GM18519 (cell line): ENCODE measurements around the gene EPHB2.
"Not testable (repeated sequence)": the region's sequence is repeated elsewhere in the genome, so short reads cannot be mapped to it uniquely, and the experiment has no call there.

Source experiments
- ATAC-seq: cut with Tn5 transposase; IDR thresholded peaks from one replicate; pipeline ENCODE4 v1.9.1; 2021; ENCODE audit warnings: mild to moderate bottlenecking, moderate library complexity; ENCODE audit not compliant: unreplicated experiment, low FRiP score

EPHB2 gene

DNA sequence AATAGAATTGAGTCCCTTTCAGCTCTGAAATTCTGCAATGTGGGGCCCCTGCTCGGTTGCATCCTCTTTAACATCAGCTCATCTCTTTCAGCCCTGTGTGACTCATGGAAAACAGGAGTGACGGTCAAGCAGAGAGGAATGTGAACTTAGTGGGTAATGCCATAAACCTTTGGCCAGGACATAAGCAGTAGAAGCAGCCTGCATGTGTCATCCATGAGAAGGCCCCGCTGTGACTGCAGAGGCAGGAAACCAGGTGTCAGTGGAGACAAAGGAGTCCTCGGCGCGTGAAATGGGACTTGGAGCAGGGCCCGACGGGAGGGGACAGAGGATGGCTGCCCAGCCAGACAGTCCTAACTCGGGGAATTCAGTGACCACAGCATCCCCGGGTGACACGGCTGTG is 21.1 kb upstream of the EPHB2 start:
- no peak for ATAC-seq

DNA sequence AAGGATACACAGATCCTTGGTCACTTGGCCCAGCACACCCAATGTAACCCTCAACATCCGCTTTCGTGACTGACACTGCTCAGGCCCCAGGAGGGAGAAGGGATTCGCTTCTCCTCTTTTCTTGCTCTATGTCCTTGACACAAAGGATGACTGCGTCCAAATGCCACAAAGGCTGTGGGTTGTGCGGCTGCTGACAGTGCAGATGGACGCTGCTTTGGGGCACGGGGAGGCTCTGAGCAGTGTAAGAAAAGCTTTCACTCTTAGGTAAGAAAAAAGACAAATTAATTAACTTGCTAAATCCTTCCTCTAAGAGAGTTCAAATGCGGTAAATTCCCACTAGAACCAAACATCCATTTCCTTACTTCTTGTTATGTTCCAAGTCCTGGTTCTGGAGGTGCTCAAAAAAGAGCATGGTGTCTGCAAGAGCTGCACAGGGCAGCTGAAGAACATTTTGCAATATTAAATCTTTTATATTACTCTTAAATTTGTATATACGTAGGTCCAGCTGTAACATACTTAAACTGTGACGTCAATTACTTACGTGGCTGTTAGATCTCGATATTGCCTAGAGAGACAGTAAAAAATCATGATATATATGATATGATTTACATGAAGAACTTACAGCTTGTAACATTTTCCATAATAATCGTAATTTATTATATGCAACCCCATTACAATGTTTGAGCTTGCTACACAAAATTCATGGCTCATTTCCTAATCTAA is 19.4 kb upstream of the EPHB2 start:
- no peak for ATAC-seq

DNA sequence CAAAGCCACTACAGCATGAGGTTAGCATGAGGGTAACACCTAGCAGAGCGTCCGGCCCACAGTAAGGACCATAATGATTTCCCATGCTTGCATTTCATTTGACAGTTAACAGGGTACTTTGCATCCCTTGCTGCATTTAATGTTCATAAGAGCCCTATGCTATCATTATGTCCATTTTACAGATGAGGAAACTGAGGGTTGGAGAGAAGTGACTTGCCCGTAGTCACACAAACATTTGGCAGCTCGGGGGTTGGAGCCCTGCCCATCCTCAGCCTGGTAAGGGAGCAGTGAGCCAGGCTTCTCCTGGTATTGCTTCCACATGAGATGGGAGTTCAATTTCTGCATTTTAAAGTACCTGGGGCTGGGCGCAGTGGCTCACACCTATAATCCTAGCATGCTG is 16.5 kb upstream of the EPHB2 start:
- ATAC-seq: no peak

DNA sequence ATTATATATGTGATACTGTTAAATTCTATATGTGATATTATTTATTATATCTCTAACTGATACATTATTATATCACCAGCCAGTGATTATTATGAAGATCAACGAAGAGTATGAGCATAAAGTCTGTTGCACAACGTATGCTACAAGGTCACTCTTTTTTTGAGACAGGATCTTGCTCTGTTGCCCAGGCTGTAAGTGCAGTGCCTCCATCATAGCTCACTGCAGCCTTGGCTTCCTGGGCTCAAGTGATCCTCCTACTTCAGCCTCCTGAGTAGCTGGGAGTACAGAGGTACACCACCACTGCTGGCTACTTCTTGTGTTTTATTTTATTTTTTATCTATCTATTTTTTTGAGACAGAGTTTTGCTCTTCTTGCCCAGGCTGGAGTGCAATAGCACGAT is 14.0 kb upstream of the EPHB2 start:
- ATAC-seq: no peak

DNA sequence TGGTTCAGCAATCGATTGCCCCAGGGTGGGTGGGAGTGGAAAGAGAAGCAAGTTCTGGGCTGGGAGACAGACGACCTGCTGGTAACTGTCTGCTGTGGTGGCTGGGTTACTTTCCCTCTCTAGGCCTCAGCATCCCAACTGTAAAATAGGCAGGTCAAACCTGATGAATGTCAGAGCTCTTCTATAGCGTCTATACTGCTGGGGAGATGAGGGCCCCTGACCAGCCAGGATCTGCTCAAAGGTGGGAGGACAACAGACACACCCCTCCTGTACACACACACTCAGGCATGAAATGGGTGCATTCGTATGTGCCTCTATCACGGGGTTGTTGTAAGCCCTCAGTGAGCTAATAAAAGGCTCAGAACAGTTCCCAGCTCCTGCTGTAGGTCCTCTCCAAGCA is 12.7 kb upstream of the EPHB2 start:
- ATAC-seq: no peak

DNA sequence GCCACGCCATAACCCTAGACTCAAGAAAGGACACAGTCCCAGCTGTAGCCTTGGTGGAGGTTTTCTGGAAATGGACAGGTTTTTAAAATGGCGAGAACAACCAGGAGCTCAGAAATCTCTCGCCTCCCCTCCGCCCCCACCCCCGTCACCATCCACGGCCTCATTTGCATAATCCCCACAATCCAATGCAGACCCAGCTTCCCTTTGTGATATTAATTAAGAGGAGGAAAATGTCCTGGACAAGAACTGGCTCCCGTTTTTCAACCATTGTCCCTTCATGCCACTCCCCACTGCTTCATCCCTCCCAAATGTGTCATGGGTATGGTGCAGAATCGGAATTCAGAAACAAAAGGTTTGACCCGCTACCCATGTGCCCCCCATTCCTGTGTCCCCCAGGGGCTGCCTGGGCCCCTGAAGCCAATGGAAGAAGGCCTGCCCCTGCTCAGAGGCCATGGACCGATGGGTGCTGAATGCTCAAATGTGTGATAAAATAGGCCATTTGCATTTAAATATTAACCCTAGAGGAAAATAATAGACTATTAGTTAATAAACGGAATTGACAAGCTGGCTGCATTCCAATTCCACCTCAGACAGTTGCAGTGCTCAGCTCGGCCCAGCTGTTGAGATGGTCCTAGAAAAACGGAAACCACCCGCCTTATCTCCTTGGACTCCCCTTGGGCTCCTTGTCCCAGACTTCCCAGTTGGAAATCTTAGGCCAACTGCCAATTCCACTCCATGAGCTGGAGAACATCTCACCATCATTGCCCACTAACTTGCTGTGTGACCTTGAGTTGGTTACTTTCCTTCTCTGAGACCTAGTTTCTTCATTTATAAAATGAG is 10.7 kb upstream of the EPHB2 start:
- ATAC-seq: no peak

DNA sequence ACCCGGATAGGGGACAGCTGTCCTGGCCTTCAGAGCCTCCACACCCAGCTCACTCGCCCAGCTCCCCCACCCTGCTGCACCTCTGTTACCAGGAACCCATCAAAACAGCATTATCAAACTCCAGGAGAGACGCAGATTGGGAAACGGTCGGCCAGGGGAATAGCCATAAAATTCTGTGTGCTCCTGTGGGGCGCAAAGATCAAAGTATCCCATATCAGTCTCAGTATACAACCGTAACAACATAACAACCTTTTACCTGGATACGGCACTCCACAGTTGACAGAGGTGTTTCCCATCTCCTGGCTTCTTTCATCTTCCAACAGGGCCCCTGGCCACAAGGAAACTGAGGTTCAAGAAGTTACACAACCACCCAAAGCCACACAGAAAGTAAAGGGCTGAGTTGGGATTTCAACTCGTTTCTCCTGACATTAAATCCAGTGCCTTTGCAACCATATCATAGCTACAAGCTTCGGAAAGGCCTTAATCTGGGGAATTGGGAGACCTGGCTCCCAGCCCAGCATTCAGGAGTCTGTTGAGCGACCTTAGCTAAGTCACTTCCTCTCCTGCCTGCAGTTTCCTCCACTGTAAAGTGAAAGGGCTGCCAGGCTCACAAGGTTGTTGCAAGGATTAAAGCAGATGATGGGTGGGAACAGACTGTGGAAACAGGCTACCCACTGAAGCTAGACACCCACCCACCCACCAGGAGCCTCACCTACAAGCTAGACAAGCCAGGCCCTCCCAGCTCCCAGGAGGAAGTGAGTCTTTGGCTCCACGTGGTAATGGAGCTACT is 8.1 kb upstream of the EPHB2 start:
- ATAC-seq: no peak

DNA sequence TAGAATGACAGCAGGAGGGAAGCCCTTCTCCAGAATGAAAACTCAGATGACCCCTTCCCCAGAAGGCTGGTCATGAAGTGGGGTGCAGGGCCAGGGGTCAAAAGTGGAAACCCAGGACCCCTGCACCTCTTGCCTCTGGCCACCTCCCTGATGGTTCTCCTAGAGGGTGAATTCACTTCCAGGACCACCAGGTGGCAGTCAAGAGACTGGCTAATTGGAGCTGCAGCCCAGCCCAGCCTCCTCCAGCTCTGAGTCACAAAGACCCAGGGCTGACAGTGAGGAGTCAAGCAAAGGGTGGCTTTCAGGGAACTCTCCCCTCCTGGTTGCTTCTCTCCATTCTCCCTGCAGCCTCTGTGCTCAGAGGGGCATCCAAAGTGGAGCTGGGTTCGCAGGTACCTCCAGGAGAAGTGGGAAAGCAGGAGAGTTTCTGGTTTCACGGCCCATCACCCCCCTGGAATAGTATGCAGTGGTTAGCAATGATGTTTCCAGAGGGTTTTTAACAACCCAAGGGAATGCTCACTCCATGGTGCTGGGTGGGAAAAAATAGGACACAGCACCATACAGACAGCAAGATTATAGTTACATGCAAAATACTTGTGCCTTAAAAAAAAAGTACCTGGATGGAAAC is 6.1 kb upstream of the EPHB2 start:
- no peak for ATAC-seq

DNA sequence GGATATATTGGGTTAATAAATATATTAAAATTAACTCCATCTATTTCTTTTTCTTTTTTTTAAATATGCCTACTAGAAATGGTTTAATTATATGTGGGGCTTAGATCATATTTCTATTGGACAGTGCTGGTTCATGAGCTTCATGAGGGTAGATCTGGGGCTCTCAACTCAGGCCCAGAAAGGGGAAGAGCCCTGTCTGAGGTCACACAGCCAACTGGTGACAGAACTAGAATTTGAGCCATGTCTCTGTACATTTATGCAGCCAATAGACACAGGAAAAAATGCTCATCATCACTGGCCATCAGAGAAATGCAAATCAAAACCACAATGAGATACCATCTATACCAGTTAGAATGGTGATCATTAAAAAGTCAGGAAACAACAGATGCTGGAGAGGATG is 5.1 kb upstream of the EPHB2 start:
- no peak for ATAC-seq

DNA sequence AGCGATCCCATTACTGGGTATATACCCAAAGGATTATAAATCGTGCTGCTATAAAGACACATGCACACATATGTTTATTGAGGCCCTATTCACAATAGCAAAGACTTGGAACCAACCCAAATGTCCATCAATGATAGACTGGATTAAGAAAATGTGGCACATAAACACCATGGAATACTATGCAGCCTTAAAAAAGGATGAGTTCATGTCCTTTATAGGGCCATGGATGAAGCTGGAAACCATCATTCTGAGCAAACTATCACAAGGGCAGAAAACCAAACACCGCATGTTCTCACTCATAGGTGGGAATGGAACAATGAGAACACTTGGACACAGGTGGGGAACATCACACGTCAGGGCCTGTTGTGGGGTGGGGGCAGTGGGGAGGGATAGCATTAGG is 4.5 kb upstream of the EPHB2 start:
- ATAC-seq: not testable (repeated sequence)

DNA sequence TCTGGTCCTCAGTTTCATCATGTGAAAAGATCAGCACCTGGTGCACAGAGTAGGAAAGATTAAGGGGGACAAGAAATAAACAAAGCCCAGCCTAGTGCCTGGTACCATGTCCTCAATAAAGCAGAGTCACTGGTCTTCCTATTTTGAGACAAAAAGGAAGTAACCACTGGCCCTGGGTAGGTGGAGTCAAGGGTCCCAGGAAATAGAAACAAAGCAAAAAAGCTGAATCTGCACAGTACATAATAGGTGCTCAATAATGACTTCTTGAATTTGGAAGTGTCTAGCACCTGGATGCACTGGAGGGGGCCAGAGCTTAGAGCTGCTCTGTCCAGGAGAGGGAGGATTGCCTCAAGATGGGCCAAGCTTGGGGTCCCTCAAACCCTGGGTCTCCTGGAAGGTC is 1.9 kb upstream of the EPHB2 start:
- ATAC-seq: no peak

DNA sequence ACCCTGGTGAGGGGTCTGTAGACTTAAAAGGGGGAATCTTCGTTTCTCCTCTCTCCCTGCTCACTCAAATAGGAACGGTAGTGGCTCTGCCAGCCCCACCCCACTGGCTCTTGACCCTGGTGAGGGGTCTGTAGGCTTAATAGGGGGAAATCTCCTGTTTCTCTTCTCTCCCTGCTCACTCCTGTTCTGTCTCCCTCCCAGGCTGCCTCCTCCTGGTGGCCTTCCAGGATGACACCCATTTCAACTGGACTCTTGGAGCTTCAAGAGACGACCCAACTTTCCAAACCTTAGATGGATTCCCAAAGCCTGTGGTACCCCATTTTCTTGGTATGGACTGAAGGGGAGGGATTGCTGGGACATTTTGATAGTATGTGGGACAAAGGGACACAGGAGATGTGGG is 1.4 kb upstream of the EPHB2 start:
- no peak for ATAC-seq

DNA sequence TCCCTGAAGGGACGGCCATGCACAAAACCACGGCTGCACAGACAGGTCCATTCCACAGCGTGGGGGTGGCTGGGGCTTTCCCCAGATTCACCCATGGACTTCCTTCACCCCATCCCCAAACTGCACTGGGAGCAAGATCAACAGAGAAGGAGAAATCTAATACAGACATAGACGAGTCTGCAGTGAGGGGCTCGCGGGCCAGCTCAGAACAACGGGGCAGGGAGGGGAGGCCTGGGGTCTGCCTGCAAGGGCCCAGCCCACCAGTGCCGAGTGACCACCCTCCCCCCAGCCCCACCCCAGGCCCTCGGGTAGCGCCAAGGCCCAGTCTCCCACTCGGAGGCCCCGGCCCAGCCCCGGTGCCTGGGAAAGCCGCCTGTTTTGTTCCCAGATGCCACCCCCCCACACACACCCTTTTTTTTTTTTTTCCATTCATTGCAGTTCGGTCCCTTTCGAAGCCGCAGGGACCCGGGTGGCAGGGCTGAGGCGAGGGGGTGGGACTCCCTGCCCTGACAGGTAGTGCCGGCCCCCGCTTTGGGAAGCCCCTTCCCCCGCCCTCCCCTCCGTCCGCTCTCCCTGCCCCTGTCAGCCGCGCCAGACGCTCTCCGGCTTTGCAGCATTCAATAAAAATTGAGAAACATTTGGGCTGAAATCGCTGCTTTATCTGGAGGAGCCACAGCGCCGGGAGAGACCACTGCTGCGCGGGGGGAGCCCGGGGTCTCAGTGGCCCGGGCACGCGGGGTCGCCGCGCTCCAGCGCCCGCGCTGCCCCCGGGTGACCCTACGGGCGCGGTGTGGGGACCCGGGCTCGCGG is 543 bp upstream of the EPHB2 start:
- ATAC-seq: no peak

DNA sequence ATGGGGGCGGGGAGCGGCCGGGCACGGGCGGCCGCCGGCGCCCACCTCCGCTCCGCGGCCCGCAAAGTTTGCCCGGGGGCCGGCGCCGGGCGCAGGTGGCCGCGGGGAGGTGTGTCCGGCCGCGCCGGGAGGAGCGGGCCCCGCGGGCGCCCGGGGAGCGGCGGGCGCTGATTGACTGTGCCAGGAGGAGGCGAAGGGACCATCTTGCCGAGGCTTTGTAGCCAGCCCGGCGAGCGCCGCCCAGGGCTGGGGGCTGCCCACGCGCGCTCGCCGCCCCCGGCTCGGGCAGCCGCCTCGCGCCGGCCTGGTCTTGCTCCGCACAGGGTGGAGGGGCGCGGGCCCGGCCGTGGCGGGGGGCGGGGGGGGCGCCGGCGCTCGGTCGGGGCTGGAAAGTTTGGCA is 432 bp downstream of the EPHB2 start:
- ATAC-seq: no peak

DNA sequence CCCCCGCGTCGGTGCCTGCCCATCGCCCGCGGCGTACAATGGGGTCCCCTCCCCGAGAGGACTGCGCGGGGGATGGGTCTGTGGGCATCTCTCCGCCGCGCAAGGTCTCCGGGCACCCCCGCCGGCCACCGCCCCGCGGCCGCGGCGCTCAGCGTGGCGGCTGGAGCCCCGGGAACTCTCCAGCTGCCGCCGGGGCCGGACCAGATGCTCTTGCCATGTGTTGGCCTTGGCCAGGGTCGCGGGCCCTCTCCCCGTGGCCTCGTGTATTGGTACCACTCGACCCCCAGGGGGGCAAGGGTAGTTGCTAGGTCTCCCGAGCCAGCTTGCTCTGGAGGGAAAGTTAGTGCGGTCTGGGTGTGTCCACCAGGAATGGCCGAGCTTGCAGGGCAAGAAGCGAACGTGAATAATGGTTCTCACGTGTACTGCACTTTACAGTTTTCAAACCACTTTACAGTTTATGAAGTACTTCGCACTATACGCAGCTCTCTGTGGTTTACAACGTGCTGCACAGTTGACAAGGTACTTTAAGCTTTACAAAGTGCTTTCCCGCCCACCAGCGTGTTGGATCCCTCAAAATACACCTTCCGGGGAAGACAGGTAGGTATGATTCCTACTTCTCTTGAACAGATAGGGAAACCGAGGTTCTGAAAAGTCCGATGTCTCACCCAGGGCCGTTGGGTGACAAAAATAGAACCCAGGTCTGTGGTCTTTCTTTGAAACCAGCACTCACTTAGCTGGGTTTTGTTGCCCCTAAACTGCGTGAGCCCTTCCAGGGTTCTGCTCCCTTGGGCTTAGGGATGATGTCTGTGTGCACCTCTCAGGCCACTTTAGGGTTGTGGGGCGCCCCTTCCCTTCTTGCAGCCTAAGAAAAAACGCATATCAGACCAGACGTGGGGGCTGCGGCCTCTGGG is 1.2 kb downstream of the EPHB2 start:
- ATAC-seq: no peak

DNA sequence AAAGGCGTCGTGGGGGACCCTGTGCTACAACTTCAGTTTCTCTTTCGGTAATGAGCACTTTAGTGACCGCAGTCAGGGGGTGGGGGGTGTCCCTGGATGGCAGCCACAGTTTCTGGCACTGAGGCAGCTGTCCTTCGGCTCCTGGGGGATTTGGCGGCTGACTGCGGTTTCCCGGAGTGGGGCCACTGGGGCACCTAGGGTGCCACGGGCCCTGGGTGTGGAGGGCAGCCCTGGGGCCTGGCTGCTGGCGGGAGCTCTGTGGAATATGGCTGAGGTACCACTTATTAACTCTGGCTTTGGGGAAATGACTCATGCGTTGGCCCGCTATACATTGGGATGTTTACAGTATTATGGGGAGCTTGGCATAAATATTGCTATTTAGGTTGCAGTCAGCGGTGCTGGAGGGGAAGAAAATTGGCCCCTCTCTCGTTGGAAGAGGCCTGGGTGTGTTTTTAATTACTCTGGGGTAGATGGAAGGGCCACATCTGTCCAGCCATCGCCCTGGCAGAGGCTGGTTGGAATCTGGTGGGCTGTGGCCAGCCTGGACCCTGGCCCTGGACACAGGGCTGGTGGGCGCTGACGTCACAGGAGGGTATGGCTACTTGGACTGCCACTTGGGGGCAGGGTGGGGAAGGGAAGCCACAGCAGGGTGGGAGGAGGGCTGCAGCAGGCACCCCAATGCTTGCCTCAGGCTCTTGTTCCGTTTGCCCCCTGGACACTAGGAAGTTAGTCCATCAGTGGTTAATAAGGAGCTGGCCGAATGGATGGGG is 2.0 kb downstream of the EPHB2 start:
- no peak for ATAC-seq

DNA sequence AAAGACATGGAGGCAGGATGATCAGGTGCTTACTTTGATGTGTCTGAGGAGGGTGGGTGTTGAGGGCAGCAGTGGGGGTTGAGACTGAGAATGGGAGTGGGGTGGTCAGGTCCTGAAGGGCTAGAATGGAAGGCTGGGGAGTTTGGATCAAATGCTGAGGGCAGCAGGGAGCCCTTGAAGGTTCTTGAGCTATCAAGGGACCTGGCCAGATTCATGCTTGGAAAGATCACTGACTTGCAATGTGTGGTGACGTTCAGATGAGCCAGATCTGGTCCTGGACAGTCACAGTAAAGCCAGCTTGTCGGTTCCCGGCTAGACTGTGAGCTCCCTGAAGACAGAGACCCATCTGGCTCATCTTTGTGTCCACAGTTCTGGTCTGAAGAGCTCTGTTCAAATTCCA is 3.8 kb downstream of the EPHB2 start:
- no peak for ATAC-seq

DNA sequence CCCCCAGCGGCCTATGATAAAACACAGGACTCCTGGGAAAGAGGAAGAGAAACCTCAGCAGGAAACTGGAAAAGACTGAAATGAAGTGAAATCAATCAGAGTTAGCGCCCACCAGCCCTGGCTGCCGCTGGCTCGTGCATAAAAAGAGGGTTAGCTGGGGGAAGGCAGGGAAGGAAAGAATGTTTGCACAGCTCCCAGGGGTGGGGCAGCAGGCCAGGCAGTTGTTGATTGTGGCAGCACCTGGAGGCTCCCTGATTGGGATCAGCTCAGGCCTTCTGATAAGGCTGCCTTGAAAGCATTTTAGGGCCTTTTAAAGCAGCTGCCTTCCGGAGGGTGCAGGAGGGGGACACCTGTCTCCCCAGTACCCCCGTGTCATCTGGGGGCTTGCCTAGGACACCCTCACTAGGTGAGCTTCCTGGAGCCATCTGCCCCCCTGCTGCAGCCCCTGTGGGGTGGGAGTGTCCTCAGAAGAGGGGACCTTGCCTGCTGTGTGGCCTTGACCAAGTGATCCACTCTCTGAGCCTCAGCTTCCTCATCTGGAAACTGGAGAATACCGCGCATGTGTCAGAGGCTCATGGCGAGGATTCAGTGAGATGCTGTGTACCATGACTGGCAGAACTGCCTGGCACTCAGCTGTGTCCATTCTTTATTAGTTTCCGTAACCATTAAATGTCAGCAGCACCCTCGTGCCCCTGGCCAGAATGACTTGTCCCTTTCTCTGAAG is 6.6 kb downstream of the EPHB2 start:
- ATAC-seq: no peak
